Measurements from ENCODE around the gene FSIP1.

FSIP1 gene

DNA sequence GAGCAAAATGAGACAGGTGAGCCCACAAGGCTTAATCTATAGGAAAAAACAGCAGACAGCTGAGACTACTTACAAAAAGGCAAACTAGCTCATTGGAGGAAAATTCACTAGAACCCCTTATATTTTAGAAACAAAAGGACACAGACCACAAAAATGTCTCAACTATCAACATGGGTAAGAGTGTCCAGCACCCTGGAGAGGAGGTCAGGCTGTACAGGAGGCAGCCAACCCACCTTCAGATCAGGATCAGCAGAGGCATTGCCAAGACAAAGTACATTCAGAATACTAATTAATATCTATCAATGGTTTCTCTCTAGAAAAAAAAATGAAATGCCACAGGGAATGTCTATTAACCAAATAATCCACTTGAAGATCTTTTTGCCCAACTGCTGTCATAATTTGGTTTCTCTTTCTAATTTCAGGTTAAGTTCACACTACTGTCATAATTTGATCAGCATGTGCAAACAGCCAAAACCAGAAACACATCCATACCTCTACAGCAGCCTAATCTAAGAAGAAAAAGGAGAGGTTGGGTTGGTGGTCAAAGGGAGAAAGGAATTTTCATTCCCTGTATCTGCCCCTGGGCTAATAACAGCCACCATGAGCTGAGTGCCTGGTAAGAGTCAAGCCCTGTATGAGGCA, 227.8 kb downstream of the FSIP1 start:
- Histone ChIP-seq H3K4me3 (ENCODE audit: low read depth in 1 of 5, low read length in 5 of 5) (no peak overlapping the region), H3K4me1 (ENCODE audit: control insufficient read depth in 5 of 5, insufficient read depth in 5 of 5, low read length in 5 of 5) (peaks cover 0 to 5% (median 0%) of the 10 kb centered on the region in 5 donors), H3K9me3 (ENCODE audit: control insufficient read depth in 5 of 5, low read length in 5 of 5) (no peaks in the 10 kb centered on the region), H3K9ac (ENCODE audit: low read length in 5 of 5) (no peak overlapping the region), H3K36me3 (ENCODE audit: control insufficient read depth in 5 of 5, insufficient read depth in 5 of 5, low read length in 5 of 5) (no peaks in the 10 kb centered on the region), H3K27ac (ENCODE audit: low read depth, low read length) (no peak overlapping the region), H3K27me3 (ENCODE audit: control insufficient read depth in 5 of 5, insufficient read depth in 4 of 5, low read length in 5 of 5) (no peaks in the 10 kb centered on the region)

DNA sequence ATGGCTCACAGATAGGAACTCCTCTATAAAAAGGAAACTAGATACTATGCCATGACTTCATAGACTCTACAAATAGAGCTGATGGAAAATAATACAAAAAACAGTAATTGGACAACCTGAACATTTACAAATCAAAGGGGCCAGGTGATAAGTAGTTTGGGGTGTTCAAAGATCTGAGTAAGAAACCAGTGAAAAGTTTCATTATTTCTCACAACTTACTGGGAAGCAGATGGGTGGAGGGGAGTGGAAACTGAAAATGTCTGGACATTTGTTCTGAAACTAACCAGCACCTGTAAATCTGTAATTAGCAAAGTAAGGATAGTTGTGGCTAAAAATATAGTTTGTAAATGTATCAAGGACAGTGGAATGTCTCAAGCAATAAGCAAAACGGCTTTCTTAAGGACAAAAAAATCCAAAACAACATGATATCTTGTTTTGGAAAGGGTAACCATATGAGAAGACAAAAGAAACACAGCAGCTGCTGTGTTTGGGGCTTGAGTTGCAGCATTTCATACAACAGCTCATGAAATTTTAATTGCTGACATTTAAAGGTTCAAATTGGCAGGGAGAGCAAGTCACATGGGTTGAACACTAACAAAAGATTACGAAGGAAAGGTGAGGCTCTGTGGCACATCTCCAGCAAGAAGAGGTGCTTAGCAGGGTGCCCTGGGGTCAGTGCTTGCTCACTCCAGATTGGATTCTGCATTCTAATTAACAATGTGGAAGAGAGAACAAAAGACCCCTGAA, 228.5 kb downstream of the FSIP1 start:
- no peaks in the 10 kb centered on the region for H3K36me3 ChIP-seq (ENCODE audit: control insufficient read depth in 5 of 5, insufficient read depth in 5 of 5, low read length in 5 of 5)
- no peaks in the 10 kb centered on the region for H3K9me3 ChIP-seq (ENCODE audit: control insufficient read depth in 5 of 5, low read length in 5 of 5)
- peaks cover 0 to 5% (median 0%) of the 10 kb centered on the region in 5 donors for H3K4me1 ChIP-seq (ENCODE audit: control insufficient read depth in 5 of 5, insufficient read depth in 5 of 5, low read length in 5 of 5)
- H3K27ac ChIP-seq (ENCODE audit: low read depth, low read length), result no peak overlapping the region
- H3K9ac ChIP-seq (ENCODE audit: low read length in 5 of 5), result no peak overlapping the region
- no peak overlapping the region for H3K4me3 ChIP-seq (ENCODE audit: low read depth in 1 of 5, low read length in 5 of 5)
- no peaks in the 10 kb centered on the region for H3K27me3 ChIP-seq (ENCODE audit: control insufficient read depth in 5 of 5, insufficient read depth in 4 of 5, low read length in 5 of 5)

DNA sequence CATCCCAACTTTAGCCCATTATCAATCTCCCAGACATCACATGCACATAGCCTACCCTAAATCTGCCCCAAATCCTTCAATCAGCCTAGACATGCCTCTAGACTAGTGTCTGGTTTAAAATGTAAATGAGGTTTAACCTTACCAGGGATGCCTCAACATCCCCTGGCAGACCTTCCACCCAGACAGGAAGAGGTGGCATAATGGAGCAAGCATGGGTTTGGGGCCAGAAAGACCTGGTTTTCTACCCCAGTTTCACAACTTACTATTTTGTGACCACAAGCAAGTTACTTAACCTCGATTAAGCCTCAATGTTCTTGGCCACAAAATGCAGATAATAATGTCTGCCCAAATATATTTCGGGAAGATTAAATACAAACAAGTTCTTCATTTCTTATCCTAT, 230.1 kb downstream of the FSIP1 start:
- Histone ChIP-seq H3K27ac (ENCODE audit: low read depth, low read length) (no peak overlapping the region), H3K27me3 (ENCODE audit: control insufficient read depth in 5 of 5, insufficient read depth in 4 of 5, low read length in 5 of 5) (no peaks in the 10 kb centered on the region), H3K4me1 (ENCODE audit: control insufficient read depth in 5 of 5, insufficient read depth in 5 of 5, low read length in 5 of 5) (peaks cover 0 to 5% (median 0%) of the 10 kb centered on the region in 5 donors), H3K9me3 (ENCODE audit: control insufficient read depth in 5 of 5, low read length in 5 of 5) (no peaks in the 10 kb centered on the region), H3K4me3 (ENCODE audit: low read depth in 1 of 5, low read length in 5 of 5) (no peak overlapping the region), H3K36me3 (ENCODE audit: control insufficient read depth in 5 of 5, insufficient read depth in 5 of 5, low read length in 5 of 5) (no peaks in the 10 kb centered on the region), H3K9ac (ENCODE audit: low read length in 5 of 5) (no peak overlapping the region)

DNA sequence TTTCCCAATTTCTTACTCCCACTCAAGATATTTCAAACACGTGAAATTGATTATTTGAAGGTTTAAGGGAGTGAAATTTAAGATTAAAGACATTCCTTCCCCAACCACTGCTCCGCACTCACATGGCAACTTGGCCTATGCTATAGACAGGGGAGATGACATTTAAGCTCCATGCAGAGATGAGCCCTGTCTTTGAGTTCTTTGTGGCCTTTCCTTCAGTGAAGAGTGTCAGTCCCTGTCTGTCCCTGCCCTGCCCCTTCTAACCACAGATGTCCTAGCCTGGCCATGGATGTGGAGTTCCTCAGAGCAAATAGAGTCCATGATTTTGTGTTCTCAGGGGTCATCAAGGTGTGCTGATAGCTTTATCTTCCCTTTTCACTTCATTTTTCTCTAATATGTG, 231.2 kb downstream of the FSIP1 start:
- Histone ChIP-seq H3K36me3 (ENCODE audit: control insufficient read depth in 5 of 5, insufficient read depth in 5 of 5, low read length in 5 of 5) (no peaks in the 10 kb centered on the region), H3K27ac (ENCODE audit: low read depth, low read length) (no peak overlapping the region), H3K4me1 (ENCODE audit: control insufficient read depth in 5 of 5, insufficient read depth in 5 of 5, low read length in 5 of 5) (peaks cover 0 to 5% (median 0%) of the 10 kb centered on the region in 5 donors), H3K4me3 (ENCODE audit: low read depth in 1 of 5, low read length in 5 of 5) (no peak overlapping the region), H3K9ac (ENCODE audit: low read length in 5 of 5) (no peak overlapping the region), H3K9me3 (ENCODE audit: control insufficient read depth in 5 of 5, low read length in 5 of 5) (no peaks in the 10 kb centered on the region), H3K27me3 (ENCODE audit: control insufficient read depth in 5 of 5, insufficient read depth in 4 of 5, low read length in 5 of 5) (no peaks in the 10 kb centered on the region)

All from subcutaneous abdominal adipose tissue (tissue), 5 donors.